T-helper 17 cell (primary cell): ENCODE measurements around the gene FMNL2. TPM values are rescaled to one million over a fixed set of nuclear protein-coding genes. Genes with fewer than 3 reads are reported as not detected.

Experiments used
- ATAC-seq: fragments of 150-1000 bp; cut with Tn5 transposase; 2 replicates; pipeline ENCODE4 v1.10.0; 2021; ENCODE audit warnings: mild to moderate bottlenecking, moderate library complexity
- DNase-seq, 3 donors: peaks; one replicate each; pipeline versions ENCODE4 v3.0.0 to v3.0.0-alpha.2; 2020 to 2021
- H3K9me3 ChIP-seq: one replicate; pipeline ENCODE4 v1.7.0; 2013; ENCODE audit warnings: low read length, mild to moderate bottlenecking; ENCODE audit not compliant: control insufficient read depth, poor library complexity, severe bottlenecking
- H3K27ac Mint-ChIP-seq: one replicate; pipeline ENCODE4 v1.8.0; 2022; ENCODE audit warnings: mild to moderate bottlenecking, moderate library complexity, mixed read lengths
- H3K27me3 Mint-ChIP-seq: one replicate; pipeline ENCODE4 v1.8.0; 2022; ENCODE audit warnings: mixed read lengths
- H3K36me3 Mint-ChIP-seq: one replicate; pipeline ENCODE4 v1.8.0; 2022; ENCODE audit warnings: low read depth, mixed read lengths
- H3K4me1 Mint-ChIP-seq: one replicate; pipeline ENCODE4 v1.8.0; 2022; ENCODE audit warnings: mild to moderate bottlenecking, mixed read lengths
- H3K4me3 Mint-ChIP-seq: one replicate; pipeline ENCODE4 v1.8.0; 2022; ENCODE audit warnings: mild to moderate bottlenecking, moderate library complexity, mixed read lengths
- total RNA-seq, 4 donors: library from RNA in 2 of 4; stranded (reverse) in 2 of 4; gene quantifications; one replicate each; pipeline ENCODE4 v1.2.3 and lab custom pipeline; 2022 to 2026

FMNL2 gene
- total RNA-seq, 2 donors from 2014 or later = 0.34 to 0.40 TPM

GRCh38 chr2:152326710-152327109 lies 8.3 kb upstream of the FMNL2 start:
- Mint-ChIP-seq H3K27ac (no peak overlapping the region), H3K4me3 (no peak overlapping the region)
- ATAC-seq = no peak

GRCh38 chr2:152328013-152328412 lies 7.0 kb upstream of the FMNL2 start:
- Mint-ChIP-seq H3K4me1 (no peaks in the 10 kb centered on the region), H3K36me3 (no peaks in the 10 kb centered on the region), H3K27ac (no peak overlapping the region), H3K27me3 (peaks cover 2% of the 10 kb centered on the region), H3K4me3 (no peak overlapping the region)
- DNase-seq (no peak), ATAC-seq (no peak)
- H3K9me3 ChIP-seq = no peaks in the 10 kb centered on the region

More at GRCh38 chr2:152326710-152327109, 8.3 kb upstream of the FMNL2 start:
- no peak for DNase-seq
- H3K27me3 Mint-ChIP-seq = no peaks in the 10 kb centered on the region
- H3K9me3 ChIP-seq = no peaks in the 10 kb centered on the region
- no peaks in the 10 kb centered on the region for H3K36me3 Mint-ChIP-seq
- no peaks in the 10 kb centered on the region for H3K4me1 Mint-ChIP-seq

- peaks cover 4% of the 10 kb centered on the region for H3K4me1 Mint-ChIP-seq
- H3K4me3 Mint-ChIP-seq = no peak overlapping the region
- H3K27ac Mint-ChIP-seq = no peak overlapping the region
- ATAC-seq (no peak), DNase-seq (no peak)
- H3K27me3 Mint-ChIP-seq = peaks cover 23% of the 10 kb centered on the region
- no peaks in the 10 kb centered on the region for H3K9me3 ChIP-seq
- H3K36me3 Mint-ChIP-seq = no peaks in the 10 kb centered on the region
Observed at GRCh38 chr2:152330235-152330866, 4.6 kb upstream of the FMNL2 start.

GRCh38 chr2:152334701-152335015 lies 316 bp upstream of the FMNL2 start:
- Mint-ChIP-seq H3K27ac (no peak overlapping the region), H3K36me3 (peaks cover 2% of the 10 kb centered on the region), H3K4me3 (peak overlapping the region; percentile 87), H3K4me1 (peaks cover 7% of the 10 kb centered on the region), H3K27me3 (peaks cover 54% of the 10 kb centered on the region)
- DNase-seq (no peak), ATAC-seq (no peak)
- no peaks in the 10 kb centered on the region for H3K9me3 ChIP-seq

GRCh38 chr2:152335726-152336118 lies 748 bp downstream of the FMNL2 start:
- no peak for DNase-seq
- Mint-ChIP-seq H3K27ac (no peak overlapping the region), H3K27me3 (peaks cover 59% of the 10 kb centered on the region), H3K36me3 (peaks cover 2% of the 10 kb centered on the region), H3K4me1 (peaks cover 7% of the 10 kb centered on the region), H3K4me3 (peak overlapping the region; percentile 87)
- no peaks in the 10 kb centered on the region for H3K9me3 ChIP-seq
- ATAC-seq = no peak

GRCh38 chr2:152336119-152336853 lies 1.3 kb downstream of the FMNL2 start:
- peaks cover 2% of the 10 kb centered on the region for H3K36me3 Mint-ChIP-seq
- H3K4me3 Mint-ChIP-seq = peak overlapping the region; percentile 84
- DNase-seq (no peak), ATAC-seq (no peak)
- H3K27me3 Mint-ChIP-seq = peaks cover 64% of the 10 kb centered on the region
- peaks cover 7% of the 10 kb centered on the region for H3K4me1 Mint-ChIP-seq
- H3K9me3 ChIP-seq = no peaks in the 10 kb centered on the region
- H3K27ac Mint-ChIP-seq = peak overlapping the region; percentile 57

- ATAC-seq = no peak
- no peaks in the 10 kb centered on the region for H3K9me3 ChIP-seq
- Mint-ChIP-seq H3K27me3 (peaks cover 71% of the 10 kb centered on the region), H3K36me3 (peaks cover 2% of the 10 kb centered on the region), H3K27ac (peak overlapping the region; percentile 57), H3K4me3 (peak overlapping the region; percentile 84), H3K4me1 (peaks cover 7% of the 10 kb centered on the region)
- DNase-seq = no peak
Observed at GRCh38 chr2:152336854-152337510, 2.0 kb downstream of the FMNL2 start.

GRCh38 chr2:152337511-152337903 lies 2.5 kb downstream of the FMNL2 start:
- peak overlapping the region; percentile 84 for H3K4me3 Mint-ChIP-seq
- peaks cover 2% of the 10 kb centered on the region for H3K36me3 Mint-ChIP-seq
- H3K4me1 Mint-ChIP-seq = peaks cover 7% of the 10 kb centered on the region
- ATAC-seq (no peak), DNase-seq (no peak)
- H3K27me3 Mint-ChIP-seq = peaks cover 74% of the 10 kb centered on the region
- H3K9me3 ChIP-seq = no peaks in the 10 kb centered on the region
- no peak overlapping the region for H3K27ac Mint-ChIP-seq

- H3K27ac Mint-ChIP-seq = no peak overlapping the region
- peaks cover 54% of the 10 kb centered on the region for H3K27me3 Mint-ChIP-seq
- H3K4me1 Mint-ChIP-seq = peaks cover 5% of the 10 kb centered on the region
- no peak for ATAC-seq
- H3K9me3 ChIP-seq = no peaks in the 10 kb centered on the region
- H3K36me3 Mint-ChIP-seq = peaks cover 2% of the 10 kb centered on the region
- no peak overlapping the region for H3K4me3 Mint-ChIP-seq
- no peak for DNase-seq
Observed at GRCh38 chr2:152339556-152340286, 4.7 kb downstream of the FMNL2 start.

GRCh38 chr2:152342259-152343046 lies 7.5 kb downstream of the FMNL2 start:
- Mint-ChIP-seq H3K36me3 (no peaks in the 10 kb centered on the region), H3K4me1 (peaks cover 2% of the 10 kb centered on the region), H3K27ac (no peak overlapping the region), H3K27me3 (peaks cover 38% of the 10 kb centered on the region), H3K4me3 (no peak overlapping the region)
- no peaks in the 10 kb centered on the region for H3K9me3 ChIP-seq
- ATAC-seq (no peak), DNase-seq (no peak)

GRCh38 chr2:152343426-152343825 lies 8.5 kb downstream of the FMNL2 start:
- Mint-ChIP-seq H3K27me3 (peaks cover 30% of the 10 kb centered on the region), H3K36me3 (no peaks in the 10 kb centered on the region), H3K4me1 (peaks cover 2% of the 10 kb centered on the region), H3K4me3 (no peak overlapping the region), H3K27ac (no peak overlapping the region)
- no peak for DNase-seq
- no peaks in the 10 kb centered on the region for H3K9me3 ChIP-seq
- ATAC-seq = no peak

GRCh38 chr2:152344579-152345195 lies 9.7 kb downstream of the FMNL2 start:
- H3K27me3 Mint-ChIP-seq = peaks cover 20% of the 10 kb centered on the region
- peaks cover 2% of the 10 kb centered on the region for H3K4me1 Mint-ChIP-seq
- no peaks in the 10 kb centered on the region for H3K36me3 Mint-ChIP-seq
- no peak overlapping the region for H3K4me3 Mint-ChIP-seq
- no peak overlapping the region for H3K27ac Mint-ChIP-seq
- ATAC-seq (no peak), DNase-seq (no peak)
- no peaks in the 10 kb centered on the region for H3K9me3 ChIP-seq
